ENCODE data around the gene NXNL2. TPM values are rescaled to one million over a fixed set of nuclear protein-coding genes. Genes with fewer than 3 reads are reported as not detected.

The NXNL2 gene
- polyA plus RNA-seq, 2 donors = 0.15 to 0.22 TPM

GRCh38 chr9:88538311-88539085 lies 3.5 kb downstream of the NXNL2 start:
- H3K36me3 ChIP-seq (ENCODE audit: control insufficient read depth in 2 of 2, insufficient read depth in 2 of 2, low read length in 1 of 2) = no peaks in the 10 kb centered on the region
- peaks cover 9 to 11% of the 10 kb centered on the region in 2 donors for H3K4me1 ChIP-seq (ENCODE audit: control insufficient read depth in 2 of 2, insufficient read depth in 2 of 2, low read length in 1 of 2)
- peaks cover 0 to 3% of the 10 kb centered on the region in 2 donors for H3K27me3 ChIP-seq (ENCODE audit: control insufficient read depth in 1 of 2, insufficient read depth in 2 of 2, low read length in 2 of 2)
- H3K9me3 ChIP-seq (ENCODE audit: control insufficient read depth in 2 of 2, insufficient read depth in 1 of 2, low read depth in 1 of 2, low read length in 1 of 2) = no peaks in the 10 kb centered on the region
- no peak overlapping the region for H3K4me3 ChIP-seq (ENCODE audit: low read depth in 1 of 2, low read length in 2 of 2)
- no peak overlapping the region for H3K27ac ChIP-seq (ENCODE audit: low read depth in 2 of 2, low read length in 1 of 2)
- WGBS, 2 donors = 64 to 70% methylated on average over 10 of the region's 10 CpGs

- no peak overlapping the region for H3K4me3 ChIP-seq (ENCODE audit: low read depth in 1 of 2, low read length in 2 of 2)
- 80 to 83% methylated on average over 6 of the region's 6 CpGs for WGBS, 2 donors
- no peak overlapping the region for H3K27ac ChIP-seq (ENCODE audit: low read depth in 2 of 2, low read length in 1 of 2)
- H3K9me3 ChIP-seq (ENCODE audit: control insufficient read depth in 2 of 2, insufficient read depth in 1 of 2, low read depth in 1 of 2, low read length in 1 of 2) = no peaks in the 10 kb centered on the region
- no peaks in the 10 kb centered on the region for H3K27me3 ChIP-seq (ENCODE audit: control insufficient read depth in 1 of 2, insufficient read depth in 2 of 2, low read length in 2 of 2)
- H3K4me1 ChIP-seq (ENCODE audit: control insufficient read depth in 2 of 2, insufficient read depth in 2 of 2, low read length in 1 of 2) = peaks cover 7 to 11% of the 10 kb centered on the region in 2 donors
- no peaks in the 10 kb centered on the region for H3K36me3 ChIP-seq (ENCODE audit: control insufficient read depth in 2 of 2, insufficient read depth in 2 of 2, low read length in 1 of 2)
Observed at GRCh38 chr9:88539246-88539645, 4.3 kb downstream of the NXNL2 start.

- H3K27me3 ChIP-seq (ENCODE audit: control insufficient read depth in 1 of 2, insufficient read depth in 2 of 2, low read length in 2 of 2) = no peaks in the 10 kb centered on the region
- H3K36me3 ChIP-seq (ENCODE audit: control insufficient read depth in 2 of 2, insufficient read depth in 2 of 2, low read length in 1 of 2) = no peaks in the 10 kb centered on the region
- WGBS, 2 donors = 92 to 95% methylated on average over 10 of the region's 10 CpGs
- no peaks in the 10 kb centered on the region for H3K9me3 ChIP-seq (ENCODE audit: control insufficient read depth in 2 of 2, insufficient read depth in 1 of 2, low read depth in 1 of 2, low read length in 1 of 2)
- H3K27ac ChIP-seq (ENCODE audit: low read depth in 2 of 2, low read length in 1 of 2) = no peak overlapping the region
- H3K4me3 ChIP-seq (ENCODE audit: low read depth in 1 of 2, low read length in 2 of 2) = no peak overlapping the region
- H3K4me1 ChIP-seq (ENCODE audit: control insufficient read depth in 2 of 2, insufficient read depth in 2 of 2, low read length in 1 of 2) = peaks cover 2 to 8% of the 10 kb centered on the region in 2 donors
Observed at GRCh38 chr9:88540251-88540763, 5.3 kb downstream of the NXNL2 start.

DNA sequence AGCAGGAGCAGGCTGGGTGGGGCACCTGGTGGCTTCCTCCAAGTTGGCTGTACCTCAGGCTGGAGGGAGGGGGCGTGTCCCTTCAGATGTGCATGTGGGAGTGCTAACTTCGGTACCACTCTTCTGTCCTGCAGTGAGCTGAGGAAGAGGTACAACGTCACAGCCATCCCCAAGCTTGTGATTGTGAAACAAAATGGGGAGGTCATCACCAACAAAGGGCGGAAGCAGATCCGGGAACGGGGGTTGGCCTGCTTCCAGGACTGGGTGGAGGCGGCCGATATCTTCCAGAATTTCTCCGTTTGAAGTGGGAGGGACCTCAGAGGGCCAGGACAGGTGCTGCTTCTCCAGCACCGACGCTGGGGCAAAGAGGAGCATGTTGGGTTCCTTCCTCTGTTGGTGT lies 9.3 kb downstream of the NXNL2 start:
- Histone ChIP-seq H3K4me1 (ENCODE audit: control insufficient read depth in 2 of 2, insufficient read depth in 2 of 2, low read length in 1 of 2) (no peaks in the 10 kb centered on the region), H3K36me3 (ENCODE audit: control insufficient read depth in 2 of 2, insufficient read depth in 2 of 2, low read length in 1 of 2) (no peaks in the 10 kb centered on the region), H3K9me3 (ENCODE audit: control insufficient read depth in 2 of 2, insufficient read depth in 1 of 2, low read depth in 1 of 2, low read length in 1 of 2) (no peaks in the 10 kb centered on the region), H3K27me3 (ENCODE audit: control insufficient read depth in 1 of 2, insufficient read depth in 2 of 2, low read length in 2 of 2) (no peaks in the 10 kb centered on the region), H3K27ac (ENCODE audit: low read depth in 2 of 2, low read length in 1 of 2) (no peak overlapping the region), H3K4me3 (ENCODE audit: low read depth in 1 of 2, low read length in 2 of 2) (no peak overlapping the region)
- WGBS, 2 donors = 51 to 56% methylated on average over 11 of the region's 11 CpGs

DNA sequence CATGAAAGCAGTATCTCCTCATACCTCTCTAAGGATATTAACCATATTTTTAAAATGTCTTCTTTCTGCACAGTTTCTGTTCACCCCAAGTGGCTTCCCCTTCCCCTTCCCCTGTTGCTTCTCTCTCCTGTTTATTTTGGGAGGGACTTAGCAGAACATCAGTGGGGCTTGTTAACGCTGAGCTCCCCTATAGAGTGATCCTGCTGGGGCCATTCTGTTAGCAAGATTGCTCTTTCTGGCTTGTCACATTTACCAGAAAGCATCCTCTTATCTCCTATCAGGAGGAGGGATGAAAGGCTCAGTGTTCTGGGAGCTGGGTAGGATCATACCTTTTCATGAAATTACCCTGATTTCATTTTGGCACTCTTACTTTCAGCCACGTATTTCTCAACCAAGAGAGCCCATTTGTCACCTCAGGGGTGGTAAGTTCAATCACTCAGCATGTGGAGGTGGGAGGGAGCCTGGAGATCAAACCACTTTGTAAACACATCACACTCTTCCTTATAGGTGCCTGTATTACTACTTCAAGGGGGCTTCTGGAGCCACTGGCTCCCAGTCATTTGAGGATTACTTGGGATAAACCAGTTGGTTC lies 16.7 kb downstream of the NXNL2 start:
- Histone ChIP-seq H3K4me1 (ENCODE audit: control insufficient read depth in 2 of 2, insufficient read depth in 2 of 2, low read length in 1 of 2) (no peaks in the 10 kb centered on the region), H3K9me3 (ENCODE audit: control insufficient read depth in 2 of 2, insufficient read depth in 1 of 2, low read depth in 1 of 2, low read length in 1 of 2) (no peaks in the 10 kb centered on the region), H3K27me3 (ENCODE audit: control insufficient read depth in 1 of 2, insufficient read depth in 2 of 2, low read length in 2 of 2) (no peaks in the 10 kb centered on the region), H3K27ac (ENCODE audit: low read depth in 2 of 2, low read length in 1 of 2) (no peak overlapping the region), H3K4me3 (ENCODE audit: low read depth in 1 of 2, low read length in 2 of 2) (no peak overlapping the region), H3K36me3 (ENCODE audit: control insufficient read depth in 2 of 2, insufficient read depth in 2 of 2, low read length in 1 of 2) (no peaks in the 10 kb centered on the region)
- 38 to 45% methylated on average over 2 of the region's 2 CpGs for WGBS, 2 donors

DNA sequence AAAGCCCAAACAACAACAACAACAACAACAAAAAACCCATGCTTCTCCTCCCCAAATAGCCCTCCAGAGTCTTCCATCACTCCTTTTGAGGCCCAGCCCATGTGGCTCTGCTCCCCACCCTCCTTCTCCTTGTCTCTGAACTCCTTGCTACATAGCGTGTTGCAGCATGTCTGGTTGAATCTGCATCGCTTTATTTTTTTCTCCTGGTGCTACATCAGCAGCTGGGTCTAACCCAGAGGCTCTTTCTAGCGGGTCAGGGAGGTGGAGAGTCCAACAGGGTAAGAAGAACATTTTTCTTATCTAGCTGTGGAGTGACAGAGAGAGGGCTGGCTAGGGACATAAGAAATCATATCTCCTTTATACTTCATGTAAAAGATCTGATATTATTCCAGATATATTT lies 18.4 kb downstream of the NXNL2 start:
- Histone ChIP-seq H3K4me1 (ENCODE audit: control insufficient read depth in 2 of 2, insufficient read depth in 2 of 2, low read length in 1 of 2) (no peaks in the 10 kb centered on the region), H3K27ac (ENCODE audit: low read depth in 2 of 2, low read length in 1 of 2) (no peak overlapping the region), H3K4me3 (ENCODE audit: low read depth in 1 of 2, low read length in 2 of 2) (no peak overlapping the region), H3K9me3 (ENCODE audit: control insufficient read depth in 2 of 2, insufficient read depth in 1 of 2, low read depth in 1 of 2, low read length in 1 of 2) (no peaks in the 10 kb centered on the region), H3K27me3 (ENCODE audit: control insufficient read depth in 1 of 2, insufficient read depth in 2 of 2, low read length in 2 of 2) (no peaks in the 10 kb centered on the region), H3K36me3 (ENCODE audit: control insufficient read depth in 2 of 2, insufficient read depth in 2 of 2, low read length in 1 of 2) (no peaks in the 10 kb centered on the region)
- WGBS, 2 donors = 51 to 70% methylated on average over 3 of the region's 3 CpGs

DNA sequence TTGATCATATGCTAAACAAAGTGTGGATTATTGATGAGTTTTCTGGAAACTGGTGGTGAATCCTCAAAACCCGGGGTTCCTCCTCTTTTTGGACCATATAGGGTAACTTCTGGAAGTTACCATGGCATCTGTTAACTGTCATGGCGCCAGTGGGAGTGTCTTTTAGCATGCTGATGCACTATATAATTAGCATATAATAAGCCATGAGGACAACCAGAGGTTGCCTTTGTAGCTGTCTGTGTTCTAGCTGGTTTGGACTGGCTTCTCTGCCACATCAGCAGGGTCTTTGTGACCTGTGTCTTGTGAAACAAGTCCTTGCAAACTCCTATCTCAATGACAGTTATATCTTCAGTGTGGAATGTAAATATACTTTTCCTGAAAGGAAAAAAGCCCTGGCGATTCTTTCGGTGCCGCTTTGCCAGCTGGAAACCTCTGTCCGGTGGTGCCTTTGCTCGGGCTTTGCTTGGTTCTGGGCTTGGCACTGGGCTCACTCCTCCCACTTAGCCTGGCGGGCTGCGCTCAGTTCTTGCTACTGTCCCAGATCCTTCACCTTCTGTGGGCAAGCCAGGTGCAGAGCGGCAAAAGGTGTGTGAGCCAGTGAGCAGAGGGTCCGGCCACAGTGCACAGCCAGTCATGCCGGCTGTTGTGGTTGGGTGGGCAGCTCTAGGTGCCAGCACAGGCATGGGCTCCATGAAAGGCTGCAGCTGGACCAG lies 20.4 kb downstream of the NXNL2 start:
- 79 to 83% methylated on average over 12 of the region's 12 CpGs for whole genome bisulfite sequencing, 2 donors
- no peak overlapping the region for H3K27ac ChIP-seq (ENCODE audit: low read depth in 2 of 2, low read length in 1 of 2)
- no peaks in the 10 kb centered on the region for H3K27me3 ChIP-seq (ENCODE audit: control insufficient read depth in 1 of 2, insufficient read depth in 2 of 2, low read length in 2 of 2)
- H3K9me3 ChIP-seq (ENCODE audit: control insufficient read depth in 2 of 2, insufficient read depth in 1 of 2, low read depth in 1 of 2, low read length in 1 of 2) = no peaks in the 10 kb centered on the region
- no peak overlapping the region for H3K4me3 ChIP-seq (ENCODE audit: low read depth in 1 of 2, low read length in 2 of 2)
- H3K36me3 ChIP-seq (ENCODE audit: control insufficient read depth in 2 of 2, insufficient read depth in 2 of 2, low read length in 1 of 2) = no peaks in the 10 kb centered on the region
- no peaks in the 10 kb centered on the region for H3K4me1 ChIP-seq (ENCODE audit: control insufficient read depth in 2 of 2, insufficient read depth in 2 of 2, low read length in 1 of 2)

GRCh38 chr9:88559661-88560060 lies 24.7 kb downstream of the NXNL2 start:
- WGBS, 2 donors = 70 to 72% methylated on average over 7 of the region's 7 CpGs
- Histone ChIP-seq H3K36me3 (ENCODE audit: control insufficient read depth in 2 of 2, insufficient read depth in 2 of 2, low read length in 1 of 2) (no peaks in the 10 kb centered on the region), H3K27me3 (ENCODE audit: control insufficient read depth in 1 of 2, insufficient read depth in 2 of 2, low read length in 2 of 2) (no peaks in the 10 kb centered on the region), H3K27ac (ENCODE audit: low read depth in 2 of 2, low read length in 1 of 2) (no peak overlapping the region), H3K4me3 (ENCODE audit: low read depth in 1 of 2, low read length in 2 of 2) (no peak overlapping the region), H3K4me1 (ENCODE audit: control insufficient read depth in 2 of 2, insufficient read depth in 2 of 2, low read length in 1 of 2) (no peaks in the 10 kb centered on the region), H3K9me3 (ENCODE audit: control insufficient read depth in 2 of 2, insufficient read depth in 1 of 2, low read depth in 1 of 2, low read length in 1 of 2) (no peaks in the 10 kb centered on the region)

DNA sequence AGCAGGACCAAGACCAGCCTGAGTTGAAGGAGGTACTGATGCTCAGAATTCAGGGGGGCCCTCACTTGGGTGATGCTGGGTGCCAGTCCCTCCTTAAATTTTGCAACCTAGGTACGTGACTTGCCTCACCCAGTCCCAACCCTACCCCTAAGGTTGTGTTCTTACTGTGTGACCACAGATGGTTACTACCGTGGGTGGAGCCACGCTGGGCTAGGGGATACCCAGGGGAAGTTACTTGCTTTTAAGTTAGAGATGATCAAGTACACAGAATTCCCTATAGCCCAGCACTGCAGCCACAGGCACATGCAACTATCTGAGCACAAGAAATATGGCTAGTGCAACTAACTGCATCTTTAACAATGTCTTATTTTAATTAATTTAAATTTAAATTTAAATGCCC lies 32.9 kb downstream of the NXNL2 start:
- WGBS, 2 donors = 75 to 79% methylated on average over 3 of the region's 3 CpGs
- no peak overlapping the region for H3K27ac ChIP-seq (ENCODE audit: low read depth in 2 of 2, low read length in 1 of 2)
- no peak overlapping the region for H3K4me3 ChIP-seq (ENCODE audit: low read depth in 1 of 2, low read length in 2 of 2)
- H3K4me1 ChIP-seq (ENCODE audit: control insufficient read depth in 2 of 2, insufficient read depth in 2 of 2, low read length in 1 of 2) = no peaks in the 10 kb centered on the region
- H3K9me3 ChIP-seq (ENCODE audit: control insufficient read depth in 2 of 2, insufficient read depth in 1 of 2, low read depth in 1 of 2, low read length in 1 of 2) = no peaks in the 10 kb centered on the region
- no peaks in the 10 kb centered on the region for H3K36me3 ChIP-seq (ENCODE audit: control insufficient read depth in 2 of 2, insufficient read depth in 2 of 2, low read length in 1 of 2)
- H3K27me3 ChIP-seq (ENCODE audit: control insufficient read depth in 1 of 2, insufficient read depth in 2 of 2, low read length in 2 of 2) = no peaks in the 10 kb centered on the region
